Activated T-cell treated with anti-CD3 and anti-CD28 coated beads, Interleukin-2, amount 50 U/mL, for 72 hours (primary cell): ENCODE results near the gene MTPN. TPM values are rescaled to one million over a fixed set of nuclear protein-coding genes. Genes with fewer than 3 reads are reported as not detected.
A peak's percentile ranks its signal among the peaks of the same experiment; 100 is the strongest.

ENCODE experiments used
- ATAC-seq, 2 donors: fragments of 150-1000 bp; cut with Tn5 transposase; replicated peaks in 1 of 2; 2 replicates each; pipeline ENCODE4 v1.10.0; 2021; ENCODE audit warnings: moderate library complexity in 2 of 2, mild to moderate bottlenecking in 1 of 2
- DNase-seq, 2 donors: peaks; one replicate each; pipeline ENCODE4 v3.0.0; 2021 to 2022; ENCODE audit warnings: mixed read lengths in 1 of 2
- H3K27ac Mint-ChIP-seq: one replicate; pipeline ENCODE4 v1.8.0; 2022; ENCODE audit warnings: mild to moderate bottlenecking, moderate library complexity, mixed read lengths
- H3K27me3 Mint-ChIP-seq: one replicate; pipeline ENCODE4 v1.8.0; 2022; ENCODE audit warnings: low read depth, mixed read lengths
- H3K36me3 Mint-ChIP-seq, 2 donors: one replicate each; pipeline ENCODE4 v1.8.0; 2022; ENCODE audit warnings: mixed read lengths in 2 of 2, mild to moderate bottlenecking in 1 of 2; ENCODE audit not compliant: insufficient read depth in 2 of 2
- H3K4me1 Mint-ChIP-seq: one replicate; pipeline ENCODE4 v1.8.0; 2022; ENCODE audit warnings: low read depth, mixed read lengths
- H3K4me3 Mint-ChIP-seq, 2 donors: one replicate each; pipeline ENCODE4 v1.8.0; 2022; ENCODE audit warnings: mild to moderate bottlenecking in 2 of 2, mixed read lengths in 2 of 2, moderate library complexity in 2 of 2
- H3K9me3 Mint-ChIP-seq, 2 donors: one replicate each; pipeline ENCODE4 v1.8.0; 2022; ENCODE audit warnings: mixed read lengths in 2 of 2
- total RNA-seq, 2 donors: library from RNA; stranded (reverse); gene quantifications; one replicate each; pipeline ENCODE4 v1.2.3, GENCODE V29; 2022

The MTPN gene
- total RNA-seq, 2 donors from 2014 or later = 110 to 126 TPM

GRCh38 chr7:135877805-135878204 is 99.4 kb downstream of the MTPN start:
- peak; percentile 34 to 65 for ATAC-seq
- Mint-ChIP-seq H3K36me3 (peaks cover 0 to 4% of the 10 kb centered on the region in 2 donors), H3K4me1 (no peaks in the 10 kb centered on the region), H3K27me3 (peaks cover 14% of the 10 kb centered on the region), H3K4me3 (no peak overlapping the region), H3K27ac (no peak overlapping the region), H3K9me3 (peaks cover 0 to 1% of the 10 kb centered on the region in 2 donors)
- no peak for DNase-seq

Other genes with a start within 250 kb of the MTPN start
- not detected for gene SLC13A4, start 249.2 kb downstream of the MTPN start, total RNA-seq
- not detected for gene FAM180A, start 228.5 kb downstream of the MTPN start, total RNA-seq